NOMO-1 (cell line): ENCODE data around the gene CHST11.
A peak's percentile ranks its signal among the peaks of the same experiment; 100 is the strongest.

Source experiments
- DNase-seq, 2 experiments: peaks; one replicate each; lab custom pipeline; 2025; ENCODE audit not compliant: unreplicated experiment in 2 of 2; lab: John Stamatoyannopoulos, UW

Gene CHST11

GRCh38 chr12:104643093-104643818, 186.5 kb downstream of the CHST11 start:
- DNase-seq = peak in 1 of 2 experiments; percentile 10

- peak in 1 of 2 experiments; percentile 31 for DNase-seq
Measured at GRCh38 chr12:104643819-104644669, 187.3 kb downstream of the CHST11 start.

- no peak for DNase-seq
Measured at GRCh38 chr12:104648756-104649155, 192.0 kb downstream of the CHST11 start.

- DNase-seq = peak; percentile 27 to 76
Measured at GRCh38 chr12:104649217-104649824, 192.6 kb downstream of the CHST11 start.

- peak in 1 of 2 experiments; percentile 36 for DNase-seq
Measured at GRCh38 chr12:104649921-104650320, 193.2 kb downstream of the CHST11 start.

- no peak for DNase-seq
Measured at GRCh38 chr12:104650541-104650940, 193.8 kb downstream of the CHST11 start.

GRCh38 chr12:104651811-104652210, 195.1 kb downstream of the CHST11 start:
- DNase-seq = no peak

- no peak for DNase-seq
Measured at GRCh38 chr12:104652358-104652757, 195.6 kb downstream of the CHST11 start.

- peak; percentile 58 to 79 for DNase-seq
Measured at GRCh38 chr12:104652910-104653309, 196.2 kb downstream of the CHST11 start.

- no peak for DNase-seq
Measured at GRCh38 chr12:104653730-104654664, 197.2 kb downstream of the CHST11 start.

- no peak for DNase-seq
Measured at GRCh38 chr12:104654665-104655609, 198.2 kb downstream of the CHST11 start.

- no peak for DNase-seq
Measured at GRCh38 chr12:104656383-104656782, 199.6 kb downstream of the CHST11 start.

GRCh38 chr12:104656921-104657320, 200.2 kb downstream of the CHST11 start:
- no peak for DNase-seq

GRCh38 chr12:104657726-104658484, 201.2 kb downstream of the CHST11 start:
- DNase-seq = no peak

- no peak for DNase-seq
Measured at GRCh38 chr12:104659058-104659457, 202.3 kb downstream of the CHST11 start.

GRCh38 chr12:104662203-104662602, 205.5 kb downstream of the CHST11 start:
- DNase-seq = no peak

GRCh38 chr12:104662908-104663307, 206.2 kb downstream of the CHST11 start:
- no peak for DNase-seq

GRCh38 chr12:104664351-104664750, 207.6 kb downstream of the CHST11 start:
- no peak for DNase-seq

- DNase-seq = no peak
Measured at GRCh38 chr12:104665296-104665695, 208.5 kb downstream of the CHST11 start.
